Erythroblast (primary cell): ENCODE results near the gene LILRB5.

Experiments
- GATA1 ChIP-seq: IDR thresholded peaks from 2 replicates; pipeline ENCODE4 v1.6.1; 2011; ENCODE audit warnings: low read depth, mild to moderate bottlenecking, control low read depth, low read length, moderate library complexity
- POLR2A ChIP-seq: IDR thresholded peaks from 2 replicates; pipeline ENCODE4 v1.6.1; 2011; ENCODE audit warnings: mild to moderate bottlenecking, low read length

GRCh38 chr19:54262470-54262869 lies 5.4 kb upstream of the LILRB5 start:
- no peak for TF ChIP-seq GATA1
- no peak for TF ChIP-seq POLR2A
